Epithelial cell of proximal tubule (primary cell): Measurements from ENCODE around the gene PNMT. TPM values are rescaled to one million over a fixed set of nuclear protein-coding genes. Genes with fewer than 3 reads are reported as not detected.

ENCODE experiments used
- DNase-seq: peaks from one replicate; pipeline ENCODE4 v3.0.0-alpha.2; 2011; ENCODE audit warnings: low read depth
- H3K4me3 ChIP-seq: 2 replicates; pipeline ENCODE4 v1.5.1; 2011; ENCODE audit warnings: low read depth, mild to moderate bottlenecking, low read length
- total RNA-seq: library from RNA; depleted of rRNA; stranded (reverse); fragments of >200 nt; gene quantifications from 2 replicates; pipeline ENCODE4 v1.2.3, GENCODE V29; 2015
- TF ChIP-seq, protein P1 (sequence below): conservative IDR thresholded peaks from 2 replicates; pipeline ENCODE4 v1.5.1; 2012; ENCODE audit warnings: low read depth, mild to moderate bottlenecking, low read length

PNMT gene
- total RNA-seq, 1 donor from 2014 or later: not detected

DNA sequence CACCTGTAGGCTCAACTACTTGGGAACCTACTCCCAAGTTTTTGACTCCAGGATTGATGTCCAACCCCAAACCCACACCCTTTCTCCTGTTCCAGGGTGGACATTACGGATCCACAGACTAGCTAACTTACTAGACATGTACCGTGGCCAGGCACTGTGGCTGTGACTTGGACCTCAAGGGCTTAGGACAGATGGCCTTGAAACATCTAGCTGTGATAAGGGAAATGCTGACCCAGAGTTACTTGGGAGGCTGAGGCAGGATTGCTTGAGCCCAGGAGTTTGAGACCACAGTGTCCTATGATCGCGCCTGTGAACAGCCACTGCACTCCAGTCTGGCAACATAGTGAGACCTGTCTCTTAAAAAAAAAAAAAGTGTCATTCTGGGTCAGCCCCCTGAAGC is 27.2 kb upstream of the PNMT start:
- H3K4me3 ChIP-seq: no peak overlapping the region
- TF ChIP-seq, protein P1, sequence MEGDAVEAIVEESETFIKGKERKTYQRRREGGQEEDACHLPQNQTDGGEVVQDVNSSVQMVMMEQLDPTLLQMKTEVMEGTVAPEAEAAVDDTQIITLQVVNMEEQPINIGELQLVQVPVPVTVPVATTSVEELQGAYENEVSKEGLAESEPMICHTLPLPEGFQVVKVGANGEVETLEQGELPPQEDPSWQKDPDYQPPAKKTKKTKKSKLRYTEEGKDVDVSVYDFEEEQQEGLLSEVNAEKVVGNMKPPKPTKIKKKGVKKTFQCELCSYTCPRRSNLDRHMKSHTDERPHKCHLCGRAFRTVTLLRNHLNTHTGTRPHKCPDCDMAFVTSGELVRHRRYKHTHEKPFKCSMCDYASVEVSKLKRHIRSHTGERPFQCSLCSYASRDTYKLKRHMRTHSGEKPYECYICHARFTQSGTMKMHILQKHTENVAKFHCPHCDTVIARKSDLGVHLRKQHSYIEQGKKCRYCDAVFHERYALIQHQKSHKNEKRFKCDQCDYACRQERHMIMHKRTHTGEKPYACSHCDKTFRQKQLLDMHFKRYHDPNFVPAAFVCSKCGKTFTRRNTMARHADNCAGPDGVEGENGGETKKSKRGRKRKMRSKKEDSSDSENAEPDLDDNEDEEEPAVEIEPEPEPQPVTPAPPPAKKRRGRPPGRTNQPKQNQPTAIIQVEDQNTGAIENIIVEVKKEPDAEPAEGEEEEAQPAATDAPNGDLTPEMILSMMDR: no peak

DNA sequence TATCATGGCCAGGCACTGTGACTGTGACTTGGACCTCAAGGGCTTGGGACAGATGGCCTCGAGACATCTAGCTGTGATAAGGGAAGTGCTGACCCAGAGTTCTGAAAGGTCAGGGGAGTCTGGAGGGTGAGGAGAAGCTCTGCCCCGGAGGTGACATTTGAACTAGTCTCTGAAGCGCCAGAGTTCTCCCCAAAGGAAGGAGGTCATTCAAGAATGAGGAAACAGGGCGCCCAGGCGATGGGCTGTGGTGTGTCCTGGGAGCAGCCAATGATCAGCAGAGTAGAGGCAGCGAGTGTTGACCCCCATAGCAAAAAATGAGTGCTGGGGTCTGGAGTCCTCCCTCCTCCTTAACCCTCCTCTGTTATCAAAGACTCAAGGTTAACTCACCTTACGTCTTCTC is 26.4 kb upstream of the PNMT start:
- no peak for DNase-seq
- no peak overlapping the region for H3K4me3 ChIP-seq
- TF ChIP-seq, protein P1: no peak

More for the DNA sequence above, 27.2 kb upstream of the PNMT start:
- DNase-seq: no peak

DNA sequence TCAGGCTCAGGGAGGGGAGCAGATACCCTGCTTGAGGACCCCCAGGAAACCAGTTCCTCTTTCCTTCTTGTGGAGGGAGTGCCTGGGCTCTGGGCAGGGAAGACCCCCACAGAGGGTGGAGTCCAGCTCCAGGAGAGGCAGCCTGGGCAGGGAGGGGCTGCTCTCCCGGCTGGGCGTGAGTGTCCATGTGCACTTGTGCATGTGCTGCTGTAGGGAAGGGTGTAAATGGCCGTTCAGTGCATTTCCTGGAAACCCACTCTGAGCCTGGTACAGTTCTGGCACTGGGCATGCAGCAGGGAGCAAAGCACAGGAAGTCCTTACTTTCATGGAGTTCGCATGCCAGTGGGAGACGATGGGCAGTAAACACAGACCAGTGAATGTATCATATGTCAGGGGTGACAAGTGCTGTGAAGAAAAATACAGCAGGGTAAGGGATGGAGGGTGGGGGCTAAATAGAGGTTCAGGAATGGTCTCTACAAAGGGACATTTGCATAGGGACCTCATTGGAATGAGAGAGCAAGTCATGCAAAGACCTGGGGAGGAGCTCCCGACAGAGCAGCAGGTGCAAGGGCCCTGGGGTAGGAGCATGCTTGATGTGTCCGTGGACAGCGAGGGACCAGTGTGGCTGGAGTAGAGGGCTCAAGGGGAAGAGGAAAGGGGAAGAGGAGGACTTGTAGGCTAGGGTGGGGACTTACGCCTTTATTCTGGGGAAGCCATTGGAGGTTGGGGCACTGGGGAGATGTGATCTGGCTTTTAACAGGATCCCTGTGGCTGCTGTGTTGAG is 25.8 kb upstream of the PNMT start:
- no peak overlapping the region for H3K4me3 ChIP-seq
- DNase-seq: no peak
- TF ChIP-seq, protein P1: no peak

DNA sequence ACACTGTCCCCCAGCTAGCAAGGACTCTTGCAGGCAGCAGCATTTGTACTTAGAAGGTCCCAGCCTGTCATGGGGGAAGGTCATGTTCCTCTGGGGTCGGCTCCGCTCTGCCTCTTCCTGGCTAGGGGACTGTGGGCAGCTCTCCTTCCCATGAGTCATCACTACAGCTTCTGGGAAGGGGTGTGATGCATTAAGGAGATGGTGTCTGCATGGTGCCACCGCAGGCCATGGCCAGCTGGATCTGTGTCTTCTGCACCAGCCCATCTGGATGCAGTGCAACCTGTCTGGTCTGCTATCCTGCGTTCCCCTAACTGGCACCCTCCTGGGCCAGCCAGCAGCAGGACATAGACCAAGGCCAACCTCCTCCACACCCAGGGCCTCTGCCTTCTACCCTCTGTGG is 25.0 kb upstream of the PNMT start:
- TF ChIP-seq, protein P1: no peak
- no peak overlapping the region for H3K4me3 ChIP-seq
- DNase-seq: no peak

DNA sequence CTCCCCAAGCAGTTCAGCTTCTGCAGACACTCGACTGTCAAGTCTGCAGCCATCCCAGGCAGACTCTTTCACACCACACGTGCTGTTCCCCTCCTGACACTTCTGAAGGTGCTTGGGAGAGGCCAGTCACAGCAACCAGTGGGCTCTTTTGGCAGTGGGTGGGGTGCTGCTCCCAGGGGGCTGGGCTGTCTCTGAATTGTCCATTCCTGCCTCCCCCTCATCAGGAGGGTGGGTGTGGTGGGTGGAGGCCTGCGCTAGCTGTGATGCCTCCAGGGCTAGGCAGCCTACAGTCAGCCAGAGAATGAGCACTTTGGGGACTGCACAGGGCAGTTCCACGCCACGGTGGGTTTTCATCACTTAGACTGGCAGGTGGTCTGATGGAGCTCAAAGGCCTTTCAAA is 21.0 kb upstream of the PNMT start:
- no peak overlapping the region for H3K4me3 ChIP-seq
- TF ChIP-seq, protein P1: no peak
- DNase-seq: no peak

DNA sequence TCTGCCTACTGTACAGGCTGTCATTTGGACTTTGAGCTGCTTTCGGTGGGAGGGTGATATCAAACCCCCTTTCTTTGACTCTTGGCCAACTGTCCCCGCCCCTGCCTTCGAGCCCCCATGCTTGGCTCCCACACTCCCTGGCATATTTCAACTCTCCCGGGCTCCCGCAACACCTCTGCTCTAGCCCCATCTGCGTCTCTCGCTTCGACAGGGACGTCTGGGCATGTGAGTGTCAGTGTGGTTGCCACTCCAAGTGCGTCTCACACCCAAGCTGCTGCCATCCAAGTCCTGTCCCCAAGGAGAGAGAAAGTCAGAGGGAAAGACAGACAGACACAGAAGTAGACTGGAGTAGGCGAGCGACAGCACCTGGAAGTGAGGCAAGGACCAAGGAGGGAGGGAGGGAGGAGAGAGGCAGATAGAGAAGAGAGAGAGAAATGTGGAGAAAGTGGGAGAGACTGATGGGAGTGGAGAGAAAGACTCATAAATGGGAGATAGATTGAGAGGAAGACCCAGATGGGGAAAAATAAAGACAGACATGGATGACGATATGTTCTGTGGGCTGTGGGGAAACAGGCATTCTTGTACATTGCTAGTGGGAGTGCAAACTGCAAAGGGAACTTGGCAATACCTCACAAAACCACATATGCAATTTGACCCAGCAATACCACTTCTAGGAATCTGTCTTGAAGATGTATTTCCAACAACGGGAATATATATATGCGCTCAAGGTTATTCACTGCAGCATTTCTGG is 19.5 kb upstream of the PNMT start:
- TF ChIP-seq, protein P1: no peak
- H3K4me3 ChIP-seq: no peak overlapping the region
- no peak for DNase-seq
